Lung (tissue), 12 donors: Measurements from ENCODE around the gene CALB2. TPM values are rescaled to one million over a fixed set of nuclear protein-coding genes. Genes with fewer than 3 reads are reported as not detected.

Experiments used
- ATAC-seq: fragments of 200-7000 bp; cut with Tn5 transposase; one replicate; pipeline ENCODE4 v1.9.1; 2020; ENCODE audit warnings: moderate number of reproducible peaks; ENCODE audit not compliant: insufficient read depth, low FRiP score
- DNase-seq, 3 donors: peaks; one replicate each; pipeline ENCODE4 v3.0.0-alpha.2; 2013 to 2017
- H3K27ac ChIP-seq, 2 donors: one replicate each; pipeline ENCODE4 v1.5.1; 2013; ENCODE audit warnings: mild to moderate bottlenecking in 2 of 2, moderate library complexity in 2 of 2, control low read depth in 1 of 2, inconsistent platforms in 1 of 2, low read depth in 1 of 2, low read length in 1 of 2
- H3K27me3 ChIP-seq, 3 donors: one replicate each; pipeline ENCODE4 v1.5.1; 2013; ENCODE audit warnings: low read length in 2 of 3; ENCODE audit not compliant: control insufficient read depth in 3 of 3, insufficient read depth in 3 of 3
- H3K36me3 ChIP-seq, 4 donors: one replicate each; pipeline ENCODE4 v1.5.1; 2013; ENCODE audit warnings: low read length in 4 of 4, mild to moderate bottlenecking in 1 of 4, moderate library complexity in 1 of 4; ENCODE audit not compliant: control insufficient read depth in 4 of 4, insufficient read depth in 4 of 4
- H3K4me1 ChIP-seq, 5 donors: one replicate each; pipeline ENCODE4 v1.5.1; 2013; ENCODE audit warnings: low read length in 5 of 5, mild to moderate bottlenecking in 2 of 5, moderate library complexity in 1 of 5; ENCODE audit not compliant: control insufficient read depth in 5 of 5, insufficient read depth in 5 of 5
- H3K4me3 ChIP-seq: one replicate; pipeline ENCODE4 v1.5.1; 2013; ENCODE audit warnings: mild to moderate bottlenecking, control low read depth, moderate library complexity
- H3K9ac ChIP-seq, 2 donors: one replicate each; pipeline ENCODE4 v1.5.1; 2013; ENCODE audit warnings: low read length in 2 of 2, control low read depth in 1 of 2; ENCODE audit not compliant: insufficient read depth in 1 of 2
- H3K9me3 ChIP-seq, 4 donors: one replicate each; pipeline ENCODE4 v1.5.1; 2013; ENCODE audit warnings: low read length in 3 of 4, mild to moderate bottlenecking in 1 of 4, moderate library complexity in 1 of 4; ENCODE audit not compliant: control insufficient read depth in 4 of 4, insufficient read depth in 3 of 4
- CTCF ChIP-seq: IDR thresholded peaks from 2 replicates; pipeline ENCODE4 v1.5.1; 2012; ENCODE audit warnings: mild to moderate bottlenecking; ENCODE audit errors: control extremely low read depth, extremely low read depth
- WGBS, 2 donors: extraction: QIAGEN DNeasy Blood & Tissue Kit; methylation state at CpG; one replicate each; pipeline ENCODE4 v1.1.7; 2013; 5-methylcytosine and 5-hydroxymethylcytosine counted together
- polyA plus RNA-seq, 2 donors: library from polyadenylated mRNA; stranded (reverse); fragments of 200-250 nt; gene quantifications; one replicate each; pipeline ENCODE4 v1.2.1, GENCODE V29; 2013
- total RNA-seq, 2 donors: library from RNA; depleted of rRNA in 1 of 2; stranded (reverse); fragments of >200 nt in 1 of 2; gene quantifications; one replicate each; pipeline ENCODE4 v1.2.1, GENCODE V29; 2014 to 2021
- donor health status: control.
- donor health status: control.
- donor health status: Bipolar disorder and iron deficiency.
- donor health status: healthy.
- donor health status: DM: yes; HTN: yes; CAD: no.

Gene CALB2
- total and polyA plus RNA-seq, 4 donors: 0.02 to 11.7 (median 1.2) TPM

DNA sequence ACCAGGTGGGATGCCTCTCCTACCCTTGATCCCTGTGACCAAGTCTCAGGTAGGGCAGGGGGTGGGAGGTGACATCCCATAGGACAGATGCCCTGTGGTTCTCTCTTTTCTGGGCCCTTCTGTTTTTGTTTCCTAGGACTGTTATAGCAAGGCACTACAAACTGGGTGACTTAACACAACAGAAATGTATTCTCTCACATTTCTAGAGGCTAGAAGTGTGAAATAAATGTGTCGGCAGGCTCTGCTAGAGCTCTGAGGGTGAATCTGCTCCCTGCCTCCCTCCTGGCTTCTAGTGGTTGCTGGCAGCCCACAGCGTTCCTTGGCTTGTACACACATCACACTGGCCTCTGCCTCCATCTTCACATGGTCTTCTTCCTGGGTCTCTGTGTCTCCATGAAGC is 12.7 kb downstream of the CALB2 start:
- DNase-seq: no peak
- Histone ChIP-seq H3K27ac (no peak overlapping the region), H3K4me1 (no peaks in the 10 kb centered on the region), H3K36me3 (no peaks in the 10 kb centered on the region), H3K27me3 (no peaks in the 10 kb centered on the region), H3K4me3 (no peak overlapping the region), H3K9ac (no peak overlapping the region), H3K9me3 (peaks cover 0 to under 1% (median 0%) of the 10 kb centered on the region in 4 donors)
- TF ChIP-seq CTCF: no peak
- WGBS, 2 donors: 76 to 92% methylated on average over 2 of the region's 2 CpGs
- ATAC-seq: no peak

GRCh38 chr16:71373073-71373472 is 14.6 kb downstream of the CALB2 start:
- Histone ChIP-seq H3K9ac (no peak overlapping the region), H3K36me3 (no peaks in the 10 kb centered on the region), H3K27ac (no peak overlapping the region), H3K4me3 (no peak overlapping the region), H3K4me1 (no peaks in the 10 kb centered on the region), H3K9me3 (peaks cover 0 to 4% (median 0%) of the 10 kb centered on the region in 4 donors), H3K27me3 (peaks cover 0 to 3% (median 0%) of the 10 kb centered on the region in 3 donors)
- DNase-seq: no peak
- WGBS, 2 donors: 65 to 74% methylated on average over 8 of the region's 8 CpGs
- no peak for TF ChIP-seq CTCF
- no peak for ATAC-seq

- TF ChIP-seq CTCF: no peak
- Histone ChIP-seq H3K9ac (no peak overlapping the region), H3K4me3 (no peak overlapping the region), H3K9me3 (peaks cover 0 to 4% (median 0%) of the 10 kb centered on the region in 4 donors), H3K27me3 (peaks cover 0 to 5% (median 0%) of the 10 kb centered on the region in 3 donors), H3K36me3 (no peaks in the 10 kb centered on the region), H3K27ac (no peak overlapping the region), H3K4me1 (no peaks in the 10 kb centered on the region)
- ATAC-seq (no peak), DNase-seq (no peak)
- 75 to 91% methylated on average over 5 of the region's 5 CpGs for WGBS, 2 donors
Measured at GRCh38 chr16:71376465-71377157, 18.1 kb downstream of the CALB2 start.
